Astrocyte of the hippocampus (primary cell): Measurements from ENCODE around the gene PDXK.

Source experiments
- DNase-seq: peaks from one replicate; pipeline ENCODE4 v3.0.0; 2011; ENCODE audit warnings: low read depth, low spot score

The PDXK gene

GRCh38 chr21:43779660-43780059 lies 60.7 kb downstream of the PDXK start:
- no peak for DNase-seq

- DNase-seq, result no peak
Observed at GRCh38 chr21:43781846-43782245, 62.9 kb downstream of the PDXK start.

- DNase-seq, result no peak
Observed at GRCh38 chr21:43782431-43783097, 63.6 kb downstream of the PDXK start.

GRCh38 chr21:43783098-43783700 lies 64.3 kb downstream of the PDXK start:
- DNase-seq, result no peak

GRCh38 chr21:43785134-43785533 lies 66.2 kb downstream of the PDXK start:
- DNase-seq, result no peak

- DNase-seq, result no peak
Observed at GRCh38 chr21:43786300-43786806, 67.4 kb downstream of the PDXK start.

GRCh38 chr21:43786807-43787440 lies 68.0 kb downstream of the PDXK start:
- no peak for DNase-seq

GRCh38 chr21:43789276-43790009 lies 70.5 kb downstream of the PDXK start, which contains the start of gene RRP1:
TSS of gene RRP1 (plus strand) at chr21:43789577. CDS start at chr21:43789630, 53 bp downstream.
- DNase-seq, result peak; percentile 98

- peak; percentile 24 for DNase-seq
Observed at GRCh38 chr21:43790010-43790524, 71.1 kb downstream of the PDXK start.

GRCh38 chr21:43792406-43792805 lies 73.5 kb downstream of the PDXK start:
- no peak for DNase-seq

GRCh38 chr21:43793243-43793642 lies 74.3 kb downstream of the PDXK start:
- DNase-seq, result no peak

GRCh38 chr21:43794311-43794710 lies 75.4 kb downstream of the PDXK start:
- DNase-seq, result no peak

- no peak for DNase-seq
Observed at GRCh38 chr21:43794857-43795256, 75.9 kb downstream of the PDXK start.

- no peak for DNase-seq
Observed at GRCh38 chr21:43797415-43797814, 78.5 kb downstream of the PDXK start.

GRCh38 chr21:43797925-43798715 lies 79.2 kb downstream of the PDXK start:
- no peak for DNase-seq

GRCh38 chr21:43799301-43799840 lies 80.4 kb downstream of the PDXK start:
- no peak for DNase-seq

- no peak for DNase-seq
Observed at GRCh38 chr21:43800124-43800523, 81.2 kb downstream of the PDXK start.

- DNase-seq, result no peak
Observed at GRCh38 chr21:43800566-43800965, 81.6 kb downstream of the PDXK start.

GRCh38 chr21:43801006-43801783 lies 82.3 kb downstream of the PDXK start:
- DNase-seq, result no peak

GRCh38 chr21:43802713-43803313 lies 83.9 kb downstream of the PDXK start:
- no peak for DNase-seq
